Skeletal muscle tissue (tissue), 4 donors: Measurements from ENCODE around the gene CCDC85C. TPM values are rescaled to one million over a fixed set of nuclear protein-coding genes. Genes with fewer than 3 reads are reported as not detected.

Experiments used
- H3K27ac ChIP-seq: one replicate; pipeline ENCODE4 v1.7.0; 2013; ENCODE audit warnings: mild to moderate bottlenecking, low read depth, low read length, inconsistent platforms
- H3K27me3 ChIP-seq, 3 donors: one replicate each; pipeline ENCODE4 v1.7.0; 2013; ENCODE audit warnings: low read length in 3 of 3; ENCODE audit not compliant: control insufficient read depth in 3 of 3, insufficient read depth in 3 of 3
- H3K36me3 ChIP-seq, 3 donors: one replicate each; pipeline ENCODE4 v1.7.0; 2013; ENCODE audit warnings: low read length in 3 of 3; ENCODE audit not compliant: control insufficient read depth in 3 of 3, insufficient read depth in 3 of 3
- H3K4me1 ChIP-seq, 3 donors: one replicate each; pipeline ENCODE4 v1.7.0; 2013; ENCODE audit warnings: low read length in 3 of 3, mild to moderate bottlenecking in 3 of 3; ENCODE audit not compliant: control insufficient read depth in 3 of 3, insufficient read depth in 3 of 3
- H3K4me3 ChIP-seq, 3 donors: one replicate each; pipeline ENCODE4 v1.7.0; 2013; ENCODE audit warnings: low read length in 3 of 3
- H3K9ac ChIP-seq, 3 donors: one replicate each; pipeline ENCODE4 v1.7.0; 2013; ENCODE audit warnings: low read length in 3 of 3, mild to moderate bottlenecking in 3 of 3, moderate library complexity in 2 of 3, low read depth in 1 of 3
- H3K9me3 ChIP-seq, 3 donors: one replicate each; pipeline ENCODE4 v1.7.0; 2013; ENCODE audit warnings: low read length in 3 of 3; ENCODE audit not compliant: control insufficient read depth in 3 of 3
- total RNA-seq: library from RNA; depleted of rRNA; stranded (reverse); fragments of >200 nt; gene quantifications from one replicate; pipeline ENCODE4 v1.2.3, GENCODE V29; 2014
- donor health status: Osteomylitis.

The CCDC85C gene
- total RNA-seq, 1 donor from 2014 or later = 1.6 TPM

DNA sequence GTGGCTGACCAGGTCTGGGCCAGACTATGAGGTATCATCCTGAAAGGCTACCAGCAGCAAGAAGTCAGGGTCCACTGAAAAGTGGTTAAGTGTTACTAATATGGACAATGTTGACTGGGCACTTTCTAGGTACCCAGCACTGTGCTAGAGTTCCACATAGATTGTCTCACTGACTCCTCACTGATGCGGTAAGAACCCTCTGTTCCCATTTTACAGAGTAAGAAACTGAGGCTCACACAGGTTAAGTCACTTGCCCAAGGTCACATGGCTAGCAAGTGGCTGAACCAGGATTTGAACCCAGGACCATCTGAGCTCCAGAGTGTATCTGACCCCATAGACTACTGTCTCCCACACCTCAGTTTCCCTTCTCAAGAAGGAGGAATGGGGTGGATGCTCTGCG, 4.6 kb upstream of the CCDC85C start:
- Histone ChIP-seq H3K27ac (no peak overlapping the region), H3K9me3 (no peaks in the 10 kb centered on the region)

DNA sequence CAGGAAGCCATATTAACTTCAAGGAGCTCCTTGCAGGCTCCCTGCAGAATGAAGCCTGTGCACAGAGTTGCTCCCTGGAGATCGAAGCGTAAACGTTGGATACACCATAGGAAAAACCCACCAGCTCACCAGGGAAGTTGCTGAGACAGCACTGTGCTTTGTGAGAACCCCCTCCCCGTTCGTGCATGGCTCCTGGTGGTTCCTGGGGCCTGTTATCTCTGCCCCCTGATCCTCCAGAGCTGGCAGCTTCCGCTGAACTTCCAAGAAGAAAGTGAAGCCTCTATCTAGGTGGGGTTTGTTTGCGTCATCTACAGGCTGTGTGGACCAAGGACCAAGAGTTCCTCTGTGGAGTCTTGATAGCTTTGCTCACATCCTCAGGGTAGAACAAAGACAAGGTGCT, 2.4 kb upstream of the CCDC85C start:
- Histone ChIP-seq H3K9ac (no peak overlapping the region), H3K27me3 (no peaks in the 10 kb centered on the region), H3K36me3 (no peaks in the 10 kb centered on the region), H3K9me3 (no peaks in the 10 kb centered on the region), H3K27ac (no peak overlapping the region), H3K4me3 (no peak overlapping the region), H3K4me1 (peaks cover 21 to 30% (median 26%) of the 10 kb centered on the region in 3 donors)

More for the DNA sequence above, 4.6 kb upstream of the CCDC85C start:
- Histone ChIP-seq H3K4me3 (no peak overlapping the region), H3K36me3 (no peaks in the 10 kb centered on the region), H3K9ac (no peak overlapping the region), H3K27me3 (no peaks in the 10 kb centered on the region), H3K4me1 (peaks cover 6 to 13% (median 9%) of the 10 kb centered on the region in 3 donors)

DNA sequence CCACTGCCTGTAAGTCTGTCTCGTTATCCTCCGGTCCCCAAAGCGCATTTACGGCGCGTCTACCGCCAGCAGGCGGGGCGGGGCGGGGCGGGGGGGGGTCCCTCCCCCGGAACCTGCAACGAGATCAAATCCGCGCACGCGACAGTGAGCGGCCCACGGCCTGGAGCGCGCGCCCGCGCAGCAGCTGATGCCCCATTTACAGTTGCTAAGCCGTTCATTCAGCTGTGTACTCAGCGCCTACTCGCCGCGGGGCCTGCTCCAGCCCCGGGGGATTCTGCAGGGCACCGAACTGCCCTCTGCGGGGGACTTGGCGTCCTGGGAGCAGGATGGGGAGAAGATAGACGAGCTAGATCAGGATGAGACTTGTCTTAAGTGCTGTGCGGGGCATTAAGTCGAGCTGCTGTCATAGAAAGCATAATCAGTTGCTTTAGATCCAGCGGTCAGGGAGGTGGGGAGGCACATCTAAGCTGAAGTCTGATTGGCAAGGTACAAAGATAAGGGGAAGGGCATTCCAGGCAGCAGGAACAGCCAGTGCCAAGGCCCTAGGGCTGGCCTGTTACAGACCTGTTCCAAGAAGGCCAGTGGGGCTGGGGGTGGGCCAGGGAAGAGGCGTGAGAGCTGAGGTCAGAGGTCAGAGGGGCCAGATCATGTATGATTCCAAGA, 1.4 kb upstream of the CCDC85C start:
- Histone ChIP-seq H3K27me3 (no peaks in the 10 kb centered on the region), H3K27ac (peak overlapping the region; percentile 90), H3K4me3 (peak overlapping the region; percentile 70 to 82 (median 82)), H3K9me3 (no peaks in the 10 kb centered on the region), H3K4me1 (peaks cover 21 to 37% (median 29%) of the 10 kb centered on the region in 3 donors), H3K36me3 (no peaks in the 10 kb centered on the region), H3K9ac (peak overlapping the region; percentile 66 to 84 (median 81))

DNA sequence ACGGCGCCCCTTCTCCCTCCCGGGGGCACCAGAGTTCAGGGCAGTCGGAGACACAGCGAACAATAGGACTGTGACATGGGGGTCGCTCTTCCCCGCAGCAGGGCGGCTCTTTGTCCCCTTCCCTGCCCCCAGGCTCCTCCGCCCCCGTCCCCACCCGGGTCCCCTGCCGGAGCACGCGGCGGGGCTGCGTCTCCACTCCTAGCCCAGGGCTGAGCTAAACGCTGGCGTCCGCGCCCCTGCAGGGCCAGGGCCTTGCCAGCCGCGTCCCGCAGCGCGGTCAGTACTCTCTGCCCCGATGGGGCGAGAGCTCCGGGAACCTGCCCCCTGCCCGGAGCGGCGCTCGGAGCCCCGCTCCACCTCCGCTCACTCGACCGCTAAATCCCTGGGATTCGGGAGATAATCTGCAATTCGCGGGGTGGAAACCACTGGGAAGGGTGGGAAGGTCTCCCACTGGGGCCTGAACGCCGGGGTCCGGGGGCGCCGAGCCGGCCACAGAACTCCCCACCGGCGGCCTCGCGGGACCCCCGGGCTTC, 825 bp upstream of the CCDC85C start:
- Histone ChIP-seq H3K4me3 (peak overlapping the region; percentile 70 to 82 (median 82)), H3K27ac (peak overlapping the region; percentile 90), H3K36me3 (no peaks in the 10 kb centered on the region), H3K9me3 (no peaks in the 10 kb centered on the region), H3K27me3 (no peaks in the 10 kb centered on the region), H3K9ac (peak overlapping the region; percentile 80 to 84 (median 81)), H3K4me1 (peaks cover 23 to 42% (median 31%) of the 10 kb centered on the region in 3 donors)

DNA sequence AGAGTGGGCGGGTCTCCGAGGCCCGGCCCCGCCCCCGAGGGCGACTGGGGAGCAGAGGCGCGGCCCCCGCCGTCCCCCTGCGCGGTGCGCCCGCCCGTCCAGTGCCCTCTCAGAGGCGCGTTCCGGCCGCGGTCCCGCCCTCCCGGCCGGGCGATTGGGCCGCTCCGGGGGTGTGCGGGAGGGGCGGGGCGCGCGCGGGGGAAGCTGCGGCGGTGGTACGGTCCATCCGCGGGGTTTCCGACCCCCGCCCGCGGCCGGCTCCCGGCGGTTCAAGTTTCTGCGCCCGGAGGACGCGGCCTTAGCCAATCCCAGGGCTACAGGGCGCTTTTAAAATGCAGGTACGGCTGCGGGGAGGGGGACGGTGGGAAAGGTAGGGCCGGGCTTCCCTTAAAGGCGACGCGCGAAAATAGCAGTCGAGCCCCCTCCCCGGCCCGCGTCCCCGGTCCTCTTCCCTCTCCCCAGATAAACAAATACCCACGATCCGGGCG, 315 bp upstream of the CCDC85C start:
- H3K36me3 ChIP-seq = no peaks in the 10 kb centered on the region
- H3K4me1 ChIP-seq = peaks cover 23 to 42% (median 33%) of the 10 kb centered on the region in 3 donors
- no peaks in the 10 kb centered on the region for H3K9me3 ChIP-seq
- peak overlapping the region; percentile 90 for H3K27ac ChIP-seq
- H3K4me3 ChIP-seq = peak overlapping the region; percentile 70 to 82 (median 82)
- peak overlapping the region; percentile 68 to 84 (median 81) for H3K9ac ChIP-seq
- H3K27me3 ChIP-seq = no peaks in the 10 kb centered on the region

DNA sequence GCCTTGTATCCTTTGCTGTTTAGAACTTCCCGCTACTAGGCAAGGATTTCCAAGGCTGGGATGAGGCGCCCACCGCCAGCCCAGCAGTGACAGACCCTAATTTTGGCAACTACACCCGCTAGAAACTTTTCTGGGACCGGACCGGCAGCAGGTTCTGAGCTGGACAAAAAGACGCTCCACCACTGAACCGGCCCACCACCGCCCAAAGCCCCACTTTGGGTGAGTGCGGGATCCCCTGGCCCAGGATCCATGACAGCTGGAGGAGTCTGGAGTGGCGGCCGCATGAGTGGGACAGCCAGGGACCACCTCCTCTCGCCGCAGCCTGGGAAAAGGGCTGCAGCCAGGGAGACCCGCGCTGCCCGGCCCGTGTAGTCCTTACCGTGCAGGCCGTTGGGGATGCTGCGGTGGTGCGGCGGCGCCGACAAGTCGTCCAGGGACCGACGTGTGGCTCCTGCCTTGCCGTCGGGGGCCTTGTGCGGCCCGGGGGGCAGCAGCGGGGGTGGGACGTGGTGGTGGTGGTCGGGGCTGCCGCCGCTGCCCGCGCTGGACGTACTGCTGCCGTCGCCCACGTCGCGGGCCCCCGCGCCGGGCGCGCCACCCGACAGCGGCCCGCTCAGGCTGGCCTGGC, 1.1 kb downstream of the CCDC85C start:
- peak overlapping the region; percentile 8 to 33 (median 32) for H3K9ac ChIP-seq
- no peak overlapping the region for H3K27ac ChIP-seq
- H3K9me3 ChIP-seq = no peaks in the 10 kb centered on the region
- H3K4me3 ChIP-seq = peak overlapping the region; percentile 7 to 78 (median 64)
- no peaks in the 10 kb centered on the region for H3K36me3 ChIP-seq
- H3K4me1 ChIP-seq = peaks cover 28 to 51% (median 43%) of the 10 kb centered on the region in 3 donors
- no peaks in the 10 kb centered on the region for H3K27me3 ChIP-seq

DNA sequence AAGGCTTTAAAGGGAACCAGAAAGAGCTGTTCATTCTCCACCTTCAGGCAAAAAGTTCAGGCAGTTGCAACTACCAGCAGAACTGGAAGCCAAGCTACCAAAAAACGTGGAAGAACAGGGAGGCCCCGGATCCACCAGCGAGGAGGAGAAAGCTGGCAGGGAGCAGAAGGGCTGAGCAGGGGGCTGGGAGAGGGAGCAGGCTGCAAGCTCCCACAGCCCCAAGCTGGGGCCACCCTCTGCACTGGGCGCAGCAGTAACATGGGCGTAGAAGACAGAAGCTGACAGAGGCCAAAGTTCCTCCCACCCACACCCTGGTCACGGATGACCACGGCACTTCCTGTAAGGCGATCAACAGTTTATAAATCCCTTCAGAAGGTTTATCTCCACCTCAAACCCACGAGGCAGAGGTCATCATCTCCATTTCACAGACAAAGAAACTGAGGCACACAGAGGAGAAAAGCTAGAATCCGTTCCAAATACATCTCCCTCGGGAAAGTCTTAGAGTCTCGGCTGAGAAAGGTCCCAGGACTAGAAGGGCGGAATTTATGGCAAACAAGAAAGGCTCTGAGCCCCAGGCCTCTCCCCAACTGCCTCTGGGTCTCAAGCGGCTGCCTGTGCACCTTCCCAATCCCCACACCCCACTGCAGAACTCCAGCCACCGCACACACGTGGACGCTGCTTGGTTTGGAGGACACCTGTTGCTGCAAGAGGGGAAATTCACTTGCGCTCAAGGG, 1.8 kb downstream of the CCDC85C start:
- H3K9ac ChIP-seq = peak overlapping the region; percentile 32 to 33 (median 33)
- peaks cover 31 to 57% (median 49%) of the 10 kb centered on the region in 3 donors for H3K4me1 ChIP-seq
- no peak overlapping the region for H3K27ac ChIP-seq
- H3K9me3 ChIP-seq = no peaks in the 10 kb centered on the region
- H3K27me3 ChIP-seq = no peaks in the 10 kb centered on the region
- peak overlapping the region; percentile 7 to 64 (median 58) for H3K4me3 ChIP-seq
- H3K36me3 ChIP-seq = no peaks in the 10 kb centered on the region

DNA sequence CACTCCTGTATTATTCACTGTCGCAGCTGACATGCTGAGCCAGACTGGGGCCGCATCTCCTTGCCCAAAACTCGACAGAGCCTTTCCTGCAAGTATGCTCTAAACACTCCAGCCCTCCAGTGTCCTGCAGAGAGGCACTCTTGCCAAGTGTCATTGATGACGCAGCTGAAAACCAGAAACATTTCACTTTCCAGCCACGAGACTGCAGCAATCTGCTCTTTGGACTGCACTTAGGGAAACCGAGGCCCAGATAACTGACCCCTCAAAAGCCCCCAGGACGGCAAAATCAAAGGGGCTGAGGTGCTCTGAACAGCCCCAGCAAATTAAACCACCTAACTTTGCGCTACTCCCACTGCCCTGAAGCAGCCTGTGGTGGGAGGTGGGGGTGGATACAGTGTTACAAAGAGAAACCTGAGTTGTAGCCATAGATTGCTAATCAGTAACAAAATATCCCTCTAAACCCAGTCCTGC, 2.6 kb downstream of the CCDC85C start:
- Histone ChIP-seq H3K4me3 (peak overlapping the region in 2 of 3 donors; percentile 9 to 20), H3K27me3 (no peaks in the 10 kb centered on the region)

DNA sequence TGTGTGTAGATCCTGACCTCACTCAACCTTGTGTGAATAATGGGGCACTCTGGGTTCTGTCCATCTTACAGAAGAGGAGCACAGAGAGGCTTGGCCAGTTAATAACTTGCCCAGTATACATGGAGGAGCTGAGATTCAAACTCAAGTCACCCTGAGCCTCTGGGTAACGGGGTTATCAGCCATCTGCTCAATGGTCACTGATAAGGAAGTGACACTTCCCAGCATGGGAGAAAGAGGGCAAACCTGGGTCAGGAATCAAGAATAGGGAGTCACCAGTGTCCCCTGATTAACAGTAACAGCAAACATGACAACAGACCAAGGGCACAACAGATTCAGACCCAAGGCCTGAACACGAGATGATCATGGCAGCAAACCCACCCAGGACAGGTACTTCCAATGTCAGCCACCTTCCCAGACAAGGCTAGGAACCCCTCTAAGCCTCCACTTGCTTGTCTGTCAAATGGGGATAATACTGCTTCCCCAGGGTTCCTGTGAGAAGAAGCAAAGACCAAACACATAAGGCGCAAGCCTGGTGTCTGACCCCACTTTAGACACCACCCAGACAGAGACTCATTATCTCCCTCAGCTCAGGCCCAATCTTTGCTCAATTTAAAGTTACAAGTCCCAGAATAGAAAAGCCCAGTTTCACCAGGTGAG, 3.6 kb downstream of the CCDC85C start:
- Histone ChIP-seq H3K9ac (no peak overlapping the region), H3K27ac (no peak overlapping the region), H3K27me3 (no peaks in the 10 kb centered on the region), H3K4me3 (no peak overlapping the region), H3K9me3 (no peaks in the 10 kb centered on the region), H3K36me3 (no peaks in the 10 kb centered on the region), H3K4me1 (peaks cover 34 to 66% (median 60%) of the 10 kb centered on the region in 3 donors)

More for the DNA sequence above, 2.6 kb downstream of the CCDC85C start:
- H3K4me1 ChIP-seq = peaks cover 38 to 66% (median 58%) of the 10 kb centered on the region in 3 donors
- H3K9ac ChIP-seq = peak overlapping the region in 1 of 3 donors; percentile 28
- H3K36me3 ChIP-seq = no peaks in the 10 kb centered on the region
- H3K9me3 ChIP-seq = no peaks in the 10 kb centered on the region
- no peak overlapping the region for H3K27ac ChIP-seq
